Embryonic facial prominence (tissue), 1 donor: ENCODE results near the gene PCSK2.

Experiments used
- DNase-seq: peaks from one replicate; pipeline ENCODE4 v3.0.0-alpha.2; 2016; ENCODE audit errors: extremely low spot score

The PCSK2 gene

DNA sequence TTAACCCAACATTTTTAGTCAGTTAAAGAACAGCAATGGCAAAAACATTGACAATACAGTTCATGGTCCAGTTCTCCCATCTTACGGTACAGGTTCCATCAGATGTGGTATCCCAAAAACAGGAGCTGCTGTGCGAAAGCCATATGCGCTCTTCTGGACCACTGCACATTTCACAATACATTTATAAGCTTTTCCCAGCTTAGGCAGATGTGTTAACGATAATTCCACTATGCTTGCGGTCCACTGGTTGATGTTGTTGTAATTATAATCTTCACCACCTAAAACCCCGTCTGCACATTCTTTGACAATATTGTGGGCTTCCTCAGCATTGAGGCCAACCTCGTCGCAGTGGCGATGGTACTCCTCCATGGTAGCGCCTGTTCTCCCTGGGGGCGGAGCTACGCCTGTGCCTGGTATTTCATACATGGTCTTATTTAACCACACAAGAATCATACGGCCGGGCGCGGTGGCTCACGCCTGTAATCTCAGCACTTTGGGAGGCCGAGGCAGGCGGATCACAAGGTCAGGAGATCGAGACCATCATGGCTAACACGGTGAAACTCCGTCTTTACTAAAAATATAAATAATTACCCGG, 252.3 kb downstream of the PCSK2 start:
- no peak for DNase-seq

DNA sequence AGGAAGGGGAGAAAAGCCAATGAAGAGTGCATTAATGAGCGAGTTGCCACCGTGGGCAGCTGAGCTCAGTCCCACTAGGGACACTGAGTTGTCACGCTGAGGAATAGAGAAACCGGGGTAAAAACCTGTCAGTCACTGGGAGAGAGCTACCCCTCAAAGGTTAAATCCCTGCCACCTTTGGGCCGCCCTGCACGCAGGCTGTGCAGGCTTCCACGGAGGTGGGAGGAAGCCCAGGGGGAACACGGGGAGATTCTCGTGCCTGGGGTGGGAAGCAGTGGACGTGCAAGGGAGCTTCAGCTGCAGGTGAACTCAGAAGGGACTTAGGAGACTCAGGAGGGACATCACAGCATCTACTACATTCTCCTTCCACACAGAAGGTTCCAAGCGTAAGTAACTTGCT, 253.9 kb downstream of the PCSK2 start:
- no peak for DNase-seq

DNA sequence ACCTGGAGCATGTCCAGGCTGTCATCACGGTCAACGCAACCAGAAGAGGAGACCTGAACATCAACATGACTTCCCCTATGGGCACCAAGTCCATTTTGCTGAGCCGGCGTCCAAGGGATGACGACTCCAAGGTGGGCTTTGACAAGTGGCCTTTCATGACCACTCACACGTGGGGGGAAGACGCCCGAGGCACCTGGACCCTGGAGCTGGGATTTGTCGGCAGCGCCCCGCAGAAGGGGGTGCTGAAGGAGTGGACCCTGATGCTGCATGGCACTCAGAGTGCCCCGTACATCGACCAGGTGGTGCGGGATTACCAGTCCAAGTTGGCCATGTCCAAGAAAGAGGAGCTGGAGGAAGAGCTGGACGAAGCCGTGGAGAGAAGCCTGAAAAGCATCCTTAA, 254.8 kb downstream of the PCSK2 start:
- DNase-seq = no peak

DNA sequence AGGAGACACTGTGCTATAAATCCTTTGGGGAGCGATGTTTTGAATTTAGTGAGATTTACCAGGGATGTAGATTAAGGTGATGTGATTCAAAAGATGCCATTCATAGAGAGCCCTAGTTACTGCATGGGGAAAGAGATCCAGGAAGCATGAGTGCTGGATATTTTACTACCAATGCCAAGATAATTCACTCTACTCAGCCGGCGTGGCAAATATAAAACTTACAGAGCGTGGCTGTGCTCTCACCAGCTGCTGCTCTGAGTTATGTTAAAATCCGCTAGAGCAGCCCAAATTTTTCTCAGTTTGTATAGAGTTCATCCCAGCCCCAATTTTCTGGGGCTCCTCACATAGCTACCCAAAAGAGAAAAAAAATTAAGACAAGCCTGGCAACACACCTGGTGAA, 255.7 kb downstream of the PCSK2 start:
- DNase-seq = no peak

DNA sequence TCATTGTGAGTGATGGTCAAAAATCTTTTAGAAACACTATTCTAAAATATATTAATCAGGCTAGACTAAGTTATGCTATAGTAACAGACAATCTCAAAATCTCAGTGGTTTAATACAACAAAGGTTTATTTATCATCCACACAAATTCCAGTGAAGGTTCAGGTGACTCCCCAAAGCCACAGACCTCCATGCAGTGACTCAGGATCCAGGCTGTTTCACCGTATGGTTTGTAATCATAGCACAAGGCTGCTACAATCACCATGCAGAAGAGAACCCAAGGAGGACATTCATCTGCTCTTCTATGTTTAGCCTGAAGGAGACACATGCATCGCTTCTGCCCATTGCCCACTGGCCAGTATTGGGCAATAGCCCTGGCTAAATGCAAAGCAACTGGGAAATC, 258.2 kb downstream of the PCSK2 start:
- no peak for DNase-seq

DNA sequence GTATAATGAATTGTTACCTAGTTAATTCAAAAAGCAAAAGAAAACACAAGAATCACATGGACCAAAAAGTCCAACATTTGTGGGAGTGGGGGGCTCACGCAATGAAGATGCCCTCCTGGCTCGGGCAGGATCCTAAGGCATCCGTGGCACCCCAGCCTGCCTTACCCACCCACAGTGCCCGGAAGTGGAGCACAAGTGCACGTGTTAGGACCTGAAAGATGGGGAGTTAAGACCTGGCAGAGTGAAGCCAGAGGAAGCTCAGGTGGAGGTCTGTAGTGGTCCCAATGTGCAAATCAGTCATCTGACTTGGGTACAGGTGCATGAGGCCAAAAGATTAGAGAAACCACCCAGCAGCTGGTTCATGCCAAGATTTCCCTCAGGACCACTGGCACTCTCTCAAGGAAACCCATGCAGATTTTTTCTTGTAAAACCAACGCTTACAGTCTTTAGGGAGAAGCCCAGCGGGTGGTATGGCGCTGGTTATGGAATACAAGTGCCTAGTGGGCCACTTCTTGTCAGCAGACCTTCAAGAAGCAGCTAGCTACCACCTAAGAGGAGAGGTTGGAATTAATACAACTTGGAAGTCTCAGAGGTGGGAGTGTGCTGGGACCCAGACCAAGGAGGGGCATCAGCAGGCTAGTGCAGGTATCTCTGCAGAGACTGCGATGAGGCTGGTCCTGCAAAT, 262.2 kb downstream of the PCSK2 start:
- DNase-seq = no peak

DNA sequence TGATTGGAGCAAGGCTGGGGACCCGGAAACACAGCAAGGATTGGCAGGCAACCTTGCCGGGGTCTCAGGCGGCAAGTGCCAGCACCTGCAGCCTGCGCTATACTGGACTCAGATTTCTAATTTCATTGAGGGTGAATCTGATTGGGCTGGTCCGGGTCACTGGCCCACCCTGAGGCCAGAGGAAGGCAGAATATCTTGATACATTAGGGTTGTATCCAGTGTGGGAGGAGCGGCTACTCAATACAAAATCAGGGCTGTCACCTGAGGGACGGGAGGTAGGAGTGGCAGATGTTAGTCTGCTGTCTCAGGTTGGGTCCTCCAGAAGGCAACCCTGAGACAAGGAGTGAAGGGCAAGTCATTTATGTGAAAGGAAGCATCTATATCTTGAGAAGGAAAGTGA, 263.7 kb downstream of the PCSK2 start:
- no peak for DNase-seq

DNA sequence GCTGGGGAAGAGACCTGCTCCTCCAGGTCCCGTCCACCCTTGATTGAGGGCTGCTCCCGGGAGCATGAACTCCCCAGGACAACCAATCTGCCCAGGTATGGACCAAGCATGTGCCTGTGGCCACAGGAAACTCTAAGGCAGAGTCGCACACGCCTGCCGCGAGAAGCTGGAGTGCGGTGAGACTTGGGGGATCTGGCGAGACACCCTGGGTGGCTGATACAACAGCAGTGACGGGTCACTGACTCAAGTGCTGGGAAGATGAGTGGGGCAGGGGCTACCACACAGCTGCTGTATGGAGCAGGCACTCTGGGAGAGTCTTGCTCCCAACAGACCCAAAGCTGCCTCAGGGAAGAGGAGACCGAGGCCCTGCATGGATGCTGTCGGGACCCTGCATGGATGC, 264.2 kb downstream of the PCSK2 start:
- DNase-seq = no peak

DNA sequence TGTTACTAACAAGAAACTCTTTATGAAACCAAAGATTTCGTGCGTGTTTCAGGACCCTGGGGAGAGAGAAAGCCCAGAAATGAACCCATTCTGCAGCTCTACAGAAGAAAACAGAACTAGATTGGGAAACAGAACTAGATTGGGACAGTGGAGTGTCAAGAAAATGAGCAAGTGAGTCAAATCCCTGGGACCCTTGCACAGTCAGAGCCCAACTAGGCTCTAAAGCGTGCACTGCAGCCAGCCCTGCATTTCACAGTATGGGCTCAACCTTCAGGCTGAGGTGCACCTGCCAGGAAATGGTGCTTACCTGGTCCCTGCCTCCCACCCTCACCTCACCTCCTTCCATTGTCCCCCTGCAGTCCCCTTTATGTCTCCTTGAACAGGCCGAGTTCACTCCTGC, 264.6 kb downstream of the PCSK2 start:
- DNase-seq = no peak

DNA sequence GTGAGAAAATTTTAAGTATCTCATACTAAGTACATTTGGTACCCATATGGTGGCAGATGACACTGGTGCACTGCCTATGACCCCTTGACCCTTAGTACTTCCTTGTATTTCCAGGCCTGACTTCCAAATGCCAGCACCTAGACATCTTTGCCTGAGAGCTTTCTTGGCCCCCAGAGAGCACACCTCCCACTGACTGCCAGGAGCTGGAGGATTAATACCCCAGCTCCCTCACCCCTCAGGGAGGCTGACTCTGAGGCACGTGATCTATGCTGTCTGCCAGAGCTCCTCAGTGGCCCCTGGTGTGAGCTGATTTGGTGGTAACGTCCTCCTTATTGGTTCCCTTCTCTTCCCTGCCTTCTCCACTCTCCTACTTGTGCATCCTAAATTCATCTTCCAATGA, 266.3 kb downstream of the PCSK2 start:
- DNase-seq = no peak

DNA sequence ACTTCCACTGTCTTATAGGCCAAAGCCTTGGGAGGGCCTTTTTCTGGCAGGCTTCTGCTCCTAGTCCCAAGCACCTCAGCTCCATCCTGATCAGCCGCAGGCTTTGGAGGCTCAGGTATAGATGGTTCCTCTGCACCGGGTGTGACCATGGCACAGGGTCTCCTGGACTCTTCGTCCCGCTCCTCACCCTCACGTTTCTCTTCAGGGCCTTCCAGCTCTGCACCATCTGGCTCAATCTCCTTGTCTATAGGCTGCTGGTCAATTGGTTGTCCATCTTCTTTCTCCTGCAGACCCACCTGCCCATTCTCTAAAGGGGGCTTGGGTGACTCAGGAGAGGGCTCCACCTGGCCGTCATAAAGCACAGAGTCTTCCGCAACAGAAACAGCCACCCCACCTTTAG, 267.4 kb downstream of the PCSK2 start:
- DNase-seq = no peak

DNA sequence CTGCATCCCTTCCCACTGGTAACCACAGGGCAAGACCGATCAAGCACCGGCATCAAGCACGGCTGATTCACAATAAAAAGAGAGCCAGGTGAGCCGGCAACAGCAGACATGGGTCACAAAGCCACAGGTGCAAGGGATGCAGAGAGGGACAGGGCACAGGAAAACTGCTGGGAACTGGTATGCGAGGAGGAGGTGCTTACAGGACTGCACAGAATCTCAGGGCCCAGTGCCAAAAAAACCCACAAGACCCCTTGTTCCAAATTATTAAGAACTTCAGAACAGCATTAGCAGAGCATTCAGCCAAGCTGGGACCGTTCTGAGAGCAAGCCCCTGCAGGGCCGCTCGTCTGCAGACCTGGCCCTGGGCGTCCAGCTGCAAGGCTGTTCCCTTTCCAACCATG, 269.0 kb downstream of the PCSK2 start:
- DNase-seq = no peak

DNA sequence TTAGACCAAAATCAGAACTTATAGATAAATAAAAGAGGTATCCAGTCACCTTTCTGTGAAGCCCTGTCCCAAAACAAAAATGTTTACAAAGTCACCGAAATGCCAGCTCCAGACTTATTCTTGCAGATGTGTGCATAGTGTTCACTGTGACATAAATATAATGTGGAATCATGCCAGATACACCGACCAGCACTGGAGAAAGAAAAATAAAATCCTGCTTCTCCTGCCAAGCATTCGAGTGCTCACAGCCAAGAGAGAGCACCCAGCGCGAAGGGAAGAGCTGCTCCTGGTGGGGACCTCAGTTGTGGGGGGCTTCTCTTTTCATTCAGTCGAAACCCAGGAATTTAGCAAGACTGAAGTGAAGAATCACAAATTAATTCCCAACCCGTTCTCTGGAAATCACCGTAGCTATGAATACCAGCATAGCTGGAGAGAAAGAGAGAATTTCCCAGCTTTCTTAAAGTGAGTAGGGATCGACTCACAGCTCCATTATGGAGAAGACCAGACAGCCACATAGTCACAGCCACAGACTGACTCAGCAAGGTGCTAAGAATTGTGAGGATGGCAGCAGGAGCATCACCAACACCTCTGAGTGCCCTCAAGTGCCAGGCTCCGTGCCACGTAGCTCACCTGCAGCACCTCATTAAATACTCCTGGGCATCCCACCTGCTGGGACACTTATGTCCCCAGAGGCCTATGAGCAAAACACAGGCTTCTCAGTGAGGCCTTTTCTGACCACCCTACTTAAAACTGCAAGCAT, 271.2 kb downstream of the PCSK2 start:
- no peak for DNase-seq

DNA sequence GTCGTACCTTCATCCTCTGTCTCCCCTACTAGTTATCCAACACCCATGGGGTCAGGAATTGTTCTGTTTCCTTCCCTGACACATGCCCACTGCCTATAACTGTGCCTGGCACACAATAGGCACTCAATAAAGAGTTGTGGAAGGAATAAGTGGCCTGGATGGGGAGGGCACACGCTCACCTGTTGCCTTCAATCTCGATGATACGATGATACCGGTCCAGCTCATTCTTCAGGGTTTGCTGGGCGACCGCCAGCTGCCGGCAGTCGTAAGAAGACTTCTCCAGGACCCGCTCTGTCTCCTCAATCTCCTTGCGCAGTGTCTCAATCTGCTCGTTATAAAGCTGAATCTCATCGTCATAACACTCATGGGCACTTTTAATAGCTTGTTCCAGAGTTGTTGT, 271.8 kb downstream of the PCSK2 start:
- DNase-seq = no peak

DNA sequence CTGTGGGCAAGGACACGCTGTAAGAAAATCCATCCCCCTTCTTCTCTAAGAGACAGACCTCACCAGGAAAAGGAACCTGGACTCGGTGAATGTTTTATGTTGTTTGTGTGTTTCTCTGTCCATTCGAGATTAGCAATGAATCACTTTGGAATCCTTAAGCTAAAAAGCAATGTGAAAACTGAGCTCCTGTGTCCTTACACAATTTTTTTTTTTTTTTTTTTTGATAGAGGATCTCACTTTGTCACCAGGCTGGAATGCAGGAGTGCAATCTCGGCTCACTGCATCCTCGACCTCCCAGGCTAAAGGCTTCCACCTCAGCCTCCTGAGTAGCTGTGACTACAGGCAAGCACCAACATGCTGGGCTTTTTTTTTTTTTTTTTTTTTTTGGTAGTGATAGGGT, 272.2 kb downstream of the PCSK2 start:
- DNase-seq = no peak

DNA sequence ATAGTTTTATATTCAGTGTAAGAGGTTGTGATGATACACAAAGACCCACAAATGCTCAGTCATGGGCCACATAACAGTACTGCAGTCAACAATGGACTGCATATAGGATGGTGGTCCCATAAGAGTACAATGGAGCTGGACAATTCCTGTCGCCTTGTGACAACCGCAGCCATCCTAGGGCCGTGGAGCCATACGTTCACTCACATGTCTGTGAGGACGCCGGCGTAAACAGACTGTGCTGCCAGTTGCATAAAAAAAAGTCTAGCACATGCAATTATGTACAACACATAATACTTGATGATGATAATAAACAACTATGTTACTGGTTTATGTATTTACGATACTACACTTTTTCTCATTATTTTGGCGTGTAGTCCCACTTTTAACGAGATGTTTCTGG, 273.4 kb downstream of the PCSK2 start:
- no peak for DNase-seq

DNA sequence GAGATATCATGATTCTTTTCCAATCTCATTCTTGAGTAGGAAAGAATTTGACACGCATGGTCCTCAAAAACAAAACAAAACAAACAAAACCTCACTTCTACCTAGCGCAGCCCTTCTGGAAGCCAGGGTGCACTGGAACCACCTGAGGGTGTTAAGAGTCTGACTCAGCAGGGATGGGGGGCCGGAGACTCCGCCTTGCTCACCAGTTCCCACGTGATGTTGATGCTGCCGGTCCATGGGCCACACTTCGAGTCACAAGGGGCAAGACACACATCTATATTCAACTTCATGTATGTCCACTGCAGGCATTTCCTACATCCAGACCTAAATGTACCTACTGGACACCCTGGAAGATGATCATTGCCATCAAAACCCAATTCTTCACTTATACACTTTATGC, 274.0 kb downstream of the PCSK2 start:
- no peak for DNase-seq

DNA sequence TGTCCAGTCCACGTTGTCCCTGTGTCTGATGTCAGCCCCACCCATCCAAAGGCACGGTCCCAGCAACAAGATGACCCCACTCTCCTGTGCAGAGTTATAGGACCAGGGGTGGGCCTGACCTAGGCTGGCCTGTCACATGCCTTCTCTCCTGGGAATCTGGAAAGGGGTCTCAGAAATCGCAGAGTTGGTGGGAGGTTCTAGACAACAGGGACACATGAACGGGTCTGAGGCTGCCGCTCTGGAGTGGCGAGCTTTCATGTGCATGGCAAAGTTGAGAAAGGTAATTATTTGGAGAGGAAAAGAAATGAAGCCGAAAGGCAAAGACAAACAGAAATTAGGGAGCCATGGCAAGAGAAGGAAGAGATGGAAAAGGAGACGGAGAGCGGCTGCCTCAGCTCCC, 274.9 kb downstream of the PCSK2 start:
- no peak for DNase-seq

DNA sequence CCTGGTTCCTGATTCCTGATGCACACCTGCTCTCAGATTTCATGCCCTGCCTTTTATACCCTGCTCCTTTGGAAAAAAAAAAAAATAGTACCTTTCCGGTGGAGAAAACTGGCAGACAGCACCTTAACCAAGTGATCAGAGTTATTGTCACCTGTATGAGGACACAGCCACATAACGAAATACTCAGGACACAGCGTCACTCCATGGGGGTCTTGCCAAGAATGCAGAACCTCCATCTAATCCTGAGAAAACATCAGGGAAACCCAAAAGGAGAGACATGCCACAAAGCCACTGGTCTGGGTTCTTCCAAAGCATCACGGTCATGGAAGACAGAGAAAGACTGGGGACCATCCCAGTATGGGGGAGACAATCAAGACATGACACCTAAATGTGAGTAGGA, 275.3 kb downstream of the PCSK2 start:
- no peak for DNase-seq

DNA sequence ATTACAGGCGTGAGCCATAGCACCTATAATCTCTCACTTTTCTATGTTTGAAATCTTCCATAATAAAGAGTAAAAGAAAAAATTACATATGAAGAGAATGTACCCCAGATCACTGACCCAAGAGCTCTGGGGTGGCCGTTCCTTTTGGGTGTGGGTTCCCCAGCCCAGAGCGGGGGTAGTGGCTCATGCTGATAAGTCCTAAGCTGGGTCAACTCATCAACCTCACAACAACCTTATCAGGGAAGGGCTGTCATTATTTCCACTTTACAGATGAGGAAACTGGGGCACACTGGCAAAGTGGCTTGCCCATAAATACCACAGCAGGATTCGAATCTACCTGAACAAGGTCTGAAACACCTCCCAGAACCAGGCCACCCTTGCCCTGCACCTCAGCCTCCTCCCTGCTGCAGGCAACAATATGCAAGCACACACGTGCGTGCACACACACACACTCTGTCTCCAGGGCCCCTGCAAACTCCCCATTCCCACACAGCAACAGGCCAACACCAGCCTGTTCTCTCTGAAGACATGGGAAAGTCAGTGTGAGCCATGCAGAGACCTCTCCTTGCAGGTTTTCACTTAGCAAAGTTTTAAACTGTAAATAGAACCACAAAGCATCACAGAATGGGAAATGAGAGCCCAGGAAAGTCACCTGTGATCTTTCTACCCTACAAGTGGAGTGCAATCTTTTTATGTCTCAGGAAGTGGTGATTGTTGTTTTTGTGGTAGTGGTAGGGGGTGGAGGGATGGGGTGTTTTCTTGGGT, 276.6 kb downstream of the PCSK2 start:
- DNase-seq = no peak

DNA sequence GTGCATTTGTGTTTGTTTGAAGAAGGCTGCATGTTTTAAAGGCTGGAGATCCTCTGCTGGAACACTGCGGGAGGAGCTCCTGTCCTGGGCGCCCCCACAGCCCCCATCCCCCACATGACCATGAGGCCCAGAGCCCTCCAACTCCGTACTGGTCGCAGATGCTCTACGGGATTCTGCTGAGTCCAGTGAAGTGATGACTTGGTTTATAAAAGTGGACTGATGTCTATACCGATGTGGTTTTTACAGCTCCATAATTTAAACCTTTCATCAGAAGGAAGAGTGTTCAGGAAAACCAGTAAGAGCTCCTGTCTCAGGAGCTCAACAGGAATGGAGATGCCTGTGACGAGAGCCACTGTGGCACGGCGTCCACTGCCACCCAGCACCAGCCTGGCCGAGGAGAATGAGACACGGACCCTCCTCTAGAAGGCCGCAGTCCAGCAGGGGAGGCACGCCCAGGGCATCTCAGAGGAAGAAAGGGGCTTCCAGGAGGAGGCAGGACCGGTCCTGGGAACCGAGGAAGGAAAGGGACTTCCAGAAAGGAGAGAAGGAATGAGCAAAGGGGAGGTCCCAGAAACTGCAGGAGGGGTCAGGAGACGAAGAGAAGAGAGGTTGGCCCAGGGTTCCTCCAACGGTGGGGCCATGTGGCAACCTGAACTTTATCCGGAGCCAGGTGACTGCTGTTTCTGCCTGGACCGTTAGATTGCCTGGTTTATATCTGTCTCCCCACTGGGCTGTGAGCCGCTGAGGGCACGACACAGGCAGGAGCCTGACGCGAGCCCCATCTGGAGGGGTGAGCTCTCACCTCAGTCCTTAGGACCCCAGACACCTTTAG, 277.4 kb downstream of the PCSK2 start:
- no peak for DNase-seq
